SIG-M5 (cell line): ENCODE results near the gene SETD1B.
"Not testable (repeated sequence)": the region's sequence is repeated elsewhere in the genome, so short reads cannot be mapped to it uniquely, and the experiment has no call there.

Experiments
- DNase-seq: peaks from one replicate; lab custom pipeline; 2025; lab: John Stamatoyannopoulos, UW

The SETD1B gene

GRCh38 chr12:121803861-121804416 is at the start of gene SETD1B:
SETD1B (plus strand) TSS chr12:121804009; CDS start chr12:121804738, 729 bp downstream.
- no peak for DNase-seq

DNA sequence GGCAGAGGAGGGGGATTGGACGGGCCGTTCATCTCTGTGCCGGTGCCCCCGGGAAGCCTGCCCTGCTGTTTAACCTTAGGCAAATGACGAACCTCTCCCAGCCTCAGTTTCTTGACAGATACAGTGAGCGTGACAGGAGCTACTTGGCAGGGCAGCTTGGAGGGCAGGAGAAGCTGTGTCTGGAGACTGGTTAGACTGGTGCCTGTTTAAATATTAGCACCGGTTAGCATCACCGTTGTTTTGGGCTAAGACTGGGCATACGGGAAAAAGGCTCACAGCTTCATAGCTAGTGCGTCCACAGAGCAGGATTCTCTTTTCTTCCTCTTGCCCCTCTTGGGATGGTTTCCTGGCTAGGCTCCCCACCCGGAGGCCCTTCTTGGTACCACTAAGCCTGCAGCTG is 49.0 kb upstream of the SETD1B start:
- no peak for DNase-seq

DNA sequence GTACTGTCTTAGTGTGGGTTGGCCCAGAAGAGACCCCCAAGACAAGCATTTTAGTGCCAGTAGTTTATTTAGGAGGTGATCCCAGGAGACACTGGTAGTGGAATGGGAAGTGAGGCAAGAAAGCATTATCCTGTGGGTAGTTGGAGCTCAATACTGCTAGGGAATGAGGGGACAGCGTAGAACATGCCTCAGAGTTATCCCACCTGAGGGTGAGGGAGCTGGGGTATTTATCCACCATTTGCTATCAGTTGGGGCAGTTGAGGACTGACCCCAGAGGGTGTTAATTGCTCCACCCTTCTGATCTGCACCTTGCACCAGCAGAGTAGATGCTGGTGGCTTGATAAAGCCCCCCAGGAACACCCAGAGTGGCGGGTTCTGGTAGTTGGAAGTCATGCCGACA is 48.2 kb upstream of the SETD1B start:
- no peak for DNase-seq

GRCh38 chr12:121758536-121758935 is 45.3 kb upstream of the SETD1B start:
- not testable (repeated sequence) for DNase-seq

- no peak for DNase-seq
Measured at GRCh38 chr12:121762269-121762668, 41.5 kb upstream of the SETD1B start.

DNA sequence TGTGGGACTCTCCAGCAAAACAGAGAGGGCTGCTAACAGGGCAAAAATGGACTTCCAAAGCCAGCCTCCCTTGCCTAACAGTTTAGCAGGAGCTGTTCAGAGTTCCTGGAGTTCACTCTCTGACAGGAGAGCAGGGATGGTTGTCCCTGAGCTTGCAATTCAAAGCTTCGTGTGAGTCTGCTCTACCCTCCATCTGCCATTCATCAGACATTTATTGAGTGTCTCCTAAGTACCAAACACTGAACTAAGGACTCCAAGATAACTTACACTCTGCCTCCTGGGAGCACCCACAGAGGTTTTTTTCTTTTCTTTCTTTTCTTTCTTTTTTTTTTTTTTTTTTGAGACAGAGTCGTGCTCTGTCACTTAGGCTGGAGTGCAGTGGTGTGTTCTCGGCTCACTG is 39.0 kb upstream of the SETD1B start:
- no peak for DNase-seq

DNA sequence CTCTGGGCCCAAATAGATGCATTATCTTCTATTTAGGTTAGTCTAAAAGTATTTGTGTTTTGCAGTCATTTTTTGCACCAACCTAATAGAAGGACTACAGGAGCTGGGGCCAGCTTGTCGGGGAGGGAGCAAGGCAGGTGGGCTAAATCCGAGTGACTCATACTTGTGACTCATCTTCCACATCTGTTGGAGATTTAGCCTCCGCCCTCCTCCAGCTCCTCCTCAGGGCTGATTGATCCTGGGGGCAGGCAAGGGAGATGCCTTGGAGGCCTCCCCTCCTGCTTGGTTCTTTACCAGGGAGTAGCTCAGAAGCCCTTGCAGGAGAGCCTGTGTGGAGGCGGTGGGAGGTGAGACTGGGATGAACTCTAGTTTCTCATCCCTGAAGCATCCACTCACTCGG is 38.2 kb upstream of the SETD1B start:
- DNase-seq = no peak

GRCh38 chr12:121766290-121767039 is 37.3 kb upstream of the SETD1B start:
- no peak for DNase-seq

DNA sequence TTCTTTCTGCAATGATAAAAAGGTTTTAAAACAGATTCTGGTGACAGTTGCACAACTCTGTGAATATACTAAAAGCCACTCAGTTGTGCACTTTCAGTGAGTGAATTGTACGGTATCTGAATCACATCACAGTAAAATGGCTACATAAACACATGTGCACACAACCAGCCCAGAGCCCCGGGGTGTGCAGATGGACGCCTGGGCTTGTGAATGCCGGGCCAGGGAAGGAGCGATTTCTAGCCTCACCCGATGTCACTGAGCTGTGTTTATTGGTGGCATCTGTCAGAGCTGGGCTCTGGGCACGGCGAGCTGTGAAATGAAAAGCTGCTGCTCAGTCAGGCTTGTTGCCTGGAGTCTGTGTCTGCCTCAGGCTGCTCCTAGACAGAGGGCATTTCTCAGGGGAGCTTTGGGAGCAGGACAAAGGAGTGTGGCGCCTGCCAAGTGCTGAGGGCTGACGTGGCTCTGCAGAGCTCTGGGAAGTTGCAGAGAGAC is 36.2 kb upstream of the SETD1B start:
- DNase-seq = no peak

GRCh38 chr12:121769297-121769830 is 34.4 kb upstream of the SETD1B start:
- no peak for DNase-seq

GRCh38 chr12:121769831-121770301 is 33.9 kb upstream of the SETD1B start:
- DNase-seq = no peak

DNA sequence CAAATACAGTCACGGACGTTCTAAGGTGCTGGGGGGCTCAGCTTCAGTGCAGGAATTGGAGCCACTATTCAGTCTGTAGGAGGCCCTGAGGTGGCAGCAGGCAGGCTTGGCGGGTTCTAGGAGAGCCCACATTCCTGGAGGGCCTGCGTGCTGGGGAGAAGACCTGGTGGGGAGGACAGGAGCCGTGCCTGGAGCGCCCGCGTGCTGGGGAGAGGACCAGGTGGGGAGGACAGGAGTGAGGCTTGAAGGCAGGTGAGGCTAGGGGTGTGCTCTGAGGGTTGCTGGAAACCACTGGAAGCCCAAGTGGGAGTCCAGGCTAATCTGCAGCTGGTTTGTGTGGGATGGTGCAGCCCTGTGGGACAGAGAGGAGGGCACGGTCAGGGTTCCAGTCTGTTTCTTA is 33.4 kb upstream of the SETD1B start:
- DNase-seq = no peak

DNA sequence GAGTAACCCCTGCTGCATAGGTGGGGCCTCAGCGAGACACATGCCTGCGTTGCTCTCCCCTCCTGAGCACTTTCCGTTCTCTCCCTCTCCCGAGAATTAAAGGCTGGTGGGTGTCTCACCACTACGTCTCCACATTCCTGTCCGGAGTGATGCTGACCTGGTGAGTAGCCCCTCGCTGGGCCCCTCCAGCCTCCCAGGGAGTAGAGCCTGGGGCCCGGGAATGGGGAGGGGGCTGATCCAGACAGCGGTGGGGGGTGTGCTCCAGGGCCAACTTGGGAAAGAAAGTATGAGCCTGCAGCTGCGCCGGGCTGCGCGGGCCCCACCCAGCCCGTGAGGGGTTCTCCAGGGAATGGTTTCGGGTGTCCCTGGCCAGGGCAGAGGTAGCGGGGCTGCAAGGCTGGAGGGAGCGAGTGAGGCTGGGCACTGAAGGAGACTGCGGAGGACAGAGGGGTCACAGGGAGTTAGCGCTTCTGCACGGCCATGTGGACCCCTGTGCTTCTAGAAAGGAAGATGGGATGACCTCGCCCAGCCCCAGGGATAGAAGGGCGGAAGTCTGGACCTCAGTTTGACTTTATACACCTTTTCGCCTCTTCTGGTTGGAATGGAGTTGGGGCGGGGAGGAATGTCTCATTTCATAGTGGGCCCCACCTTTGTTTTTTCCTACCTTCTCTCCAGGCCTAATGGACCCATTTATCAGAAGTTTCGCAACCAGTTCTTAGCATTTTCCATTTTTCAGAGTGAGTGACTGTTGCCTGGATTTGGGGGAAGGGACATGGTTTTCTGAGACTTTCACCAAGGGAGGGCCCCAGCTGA is 32.8 kb upstream of the SETD1B start:
- no peak for DNase-seq

GRCh38 chr12:121773011-121773777 is 30.6 kb upstream of the SETD1B start:
- no peak for DNase-seq

DNA sequence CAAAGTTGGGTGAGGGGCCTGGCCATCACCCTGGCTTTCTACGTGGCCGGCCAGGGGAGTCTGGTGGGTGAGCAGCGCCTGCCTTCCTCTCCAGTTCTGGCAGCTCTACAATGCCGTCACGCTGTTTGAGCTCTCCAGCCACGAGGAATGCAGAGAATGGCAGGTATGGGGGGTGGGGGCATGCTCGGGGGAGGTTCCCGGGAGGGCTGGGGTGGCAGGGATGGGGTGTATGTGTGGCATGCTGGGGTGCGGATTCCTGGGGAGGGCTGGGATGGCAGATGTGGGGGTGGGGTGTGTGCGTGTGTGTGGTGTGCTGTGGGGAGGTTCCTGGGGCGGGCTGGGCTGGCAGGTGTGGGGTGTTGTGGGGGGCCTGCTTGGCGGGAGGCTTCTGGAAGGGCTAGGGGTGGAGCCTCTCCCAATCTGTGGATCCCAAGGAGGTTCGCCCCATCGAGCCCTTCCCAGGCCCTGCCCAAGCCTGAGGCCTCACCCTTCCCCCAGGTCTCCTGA is 28.8 kb upstream of the SETD1B start:
- DNase-seq = no peak

DNA sequence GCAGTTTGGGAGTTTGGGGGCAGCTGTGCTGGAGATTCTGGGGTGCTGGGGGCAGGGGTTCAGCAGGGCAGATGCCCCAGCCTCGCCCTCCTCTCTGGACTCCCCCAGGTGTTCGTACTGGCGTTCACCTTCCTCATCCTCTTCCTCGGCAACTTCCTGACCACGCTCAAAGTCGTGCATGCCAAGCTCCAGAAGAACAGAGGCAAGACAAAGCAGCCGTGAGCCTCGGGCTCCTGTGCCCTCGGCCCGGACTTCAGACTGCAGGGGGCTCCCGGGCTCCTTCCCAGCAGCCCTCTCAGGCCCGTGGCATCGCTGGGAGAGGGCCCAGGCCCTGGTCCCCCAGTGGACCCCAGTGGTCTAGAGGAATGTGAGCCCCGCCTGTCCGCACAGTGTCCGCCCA is 28.3 kb upstream of the SETD1B start:
- no peak for DNase-seq

DNA sequence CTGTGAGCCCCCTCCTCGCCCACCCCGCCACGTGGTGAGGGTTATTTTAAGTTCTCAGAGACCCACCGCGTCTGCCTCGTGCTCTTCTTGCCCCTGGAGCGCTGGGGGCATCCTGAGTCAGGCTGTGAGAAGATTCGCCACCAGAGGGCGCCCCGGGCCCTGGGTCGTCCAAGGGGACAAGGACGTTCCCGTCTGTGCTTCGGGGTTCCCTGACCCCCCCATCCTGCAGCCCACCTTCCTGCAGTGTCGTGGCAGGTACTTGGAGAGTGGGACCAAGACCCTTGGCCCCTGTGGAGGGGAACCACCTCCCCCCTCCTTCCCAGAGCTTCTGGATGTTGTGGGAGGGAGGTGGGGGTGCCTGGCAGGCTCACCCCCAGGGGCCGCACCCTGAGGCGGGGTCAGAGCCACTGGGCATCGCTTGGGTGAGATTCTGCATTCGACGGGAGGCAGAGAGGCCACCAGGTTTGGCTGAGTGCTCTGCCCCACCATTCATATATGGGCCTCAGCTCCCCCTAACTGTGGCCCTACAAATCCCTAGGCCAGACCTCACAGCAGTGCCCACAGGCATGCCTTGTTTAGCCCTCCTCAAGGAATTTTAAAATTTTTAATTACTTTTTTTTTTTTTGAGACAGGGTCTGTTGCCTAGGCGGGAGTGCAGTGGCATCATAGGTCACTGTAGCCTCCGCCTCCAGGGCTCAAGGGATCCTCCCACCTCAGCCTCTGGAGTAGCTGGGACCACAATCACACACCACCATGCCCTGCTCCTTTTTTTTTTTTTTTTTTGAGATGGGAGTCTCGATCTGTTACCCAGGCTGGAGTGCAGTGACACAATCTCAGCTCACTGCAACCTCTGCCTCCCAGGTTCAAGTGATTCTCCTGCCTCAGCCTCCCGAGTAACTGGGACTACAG is 27.4 kb upstream of the SETD1B start:
- DNase-seq = no peak

DNA sequence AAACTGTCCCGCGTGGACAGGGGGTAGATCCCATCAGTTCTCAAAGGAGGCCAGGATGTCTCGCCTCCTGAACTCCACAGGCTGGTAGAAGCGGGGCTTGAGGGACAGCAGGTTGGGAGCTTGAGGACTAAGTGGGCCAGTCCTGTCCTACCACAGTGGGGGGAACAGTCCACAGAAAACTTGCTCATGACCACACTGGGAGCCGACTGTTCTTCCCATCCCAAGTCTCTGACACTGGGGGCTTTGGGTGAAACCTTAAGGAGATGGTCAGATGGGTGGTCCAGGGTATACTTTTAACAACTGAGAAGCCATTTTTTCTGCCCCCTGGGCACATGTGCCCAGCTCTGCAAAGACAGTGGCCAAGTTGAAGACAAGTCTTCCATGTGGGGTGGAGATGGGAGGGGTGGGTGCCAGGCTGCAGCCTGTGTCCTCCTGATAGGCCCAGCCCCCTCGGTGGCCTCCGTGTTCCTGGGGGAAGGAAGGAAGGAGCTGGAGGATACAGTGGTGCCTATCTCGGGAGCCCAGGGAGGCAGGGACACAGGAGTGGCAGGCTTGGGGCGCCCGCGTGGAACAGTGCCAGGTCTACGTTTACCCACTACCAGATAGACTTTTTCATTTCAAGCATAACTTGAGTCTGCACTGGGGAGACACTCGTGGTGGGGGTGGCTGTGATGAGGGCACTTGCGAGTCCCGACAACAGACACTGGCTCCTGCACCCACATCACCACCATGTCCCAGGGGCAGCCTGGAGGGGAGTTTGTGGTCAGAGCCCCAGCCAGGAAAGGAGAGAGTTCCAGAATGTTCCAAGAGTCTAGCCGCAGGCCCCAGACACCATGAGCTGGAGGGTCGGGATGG is 25.0 kb upstream of the SETD1B start:
- DNase-seq = no peak

- no peak for DNase-seq
Measured at GRCh38 chr12:121779422-121779895, 24.4 kb upstream of the SETD1B start.
